ENCODE data around the gene CENPQ. TPM values are rescaled to one million over a fixed set of nuclear protein-coding genes. Genes with fewer than 3 reads are reported as not detected.

CENPQ gene
- total and polyA plus RNA-seq, 2 of the 13 experiments (the other 11 are each of a cell fraction or from before 2014, with no cell fraction given), result 9.1 to 20.1 TPM

GRCh38 chr6:49513153-49513989 is 50.2 kb downstream of the CENPQ start (continued):
- TF ChIP-seq ATAD3A (CRISPR knock-in tag; IDR thresholded peaks at IDR 0.05) (no peak), ZNF589 (CRISPR knock-in tag; conservative IDR thresholded peaks at IDR 0.05) (no peak), ZNF34 (CRISPR knock-in tag; IDR thresholded peaks at IDR 0.05; ENCODE audit: borderline replicate concordance) (no peak), NFKBIZ (CRISPR knock-in tag; IDR thresholded peaks at IDR 0.05) (no peak), ZBTB33 (CRISPR knock-in tag; IDR thresholded peaks at IDR 0.05) (no peak), ZXDC (CRISPR knock-in tag; IDR thresholded peaks at IDR 0.05) (no peak), THAP8 (CRISPR knock-in tag; IDR thresholded peaks at IDR 0.05; ENCODE audit: borderline replicate concordance) (no peak), DPF2 (CRISPR knock-in tag; IDR thresholded peaks at IDR 0.05; ENCODE audit: borderline replicate concordance, low read depth) (no peak), ATF7-NPFF (CRISPR knock-in tag; IDR thresholded peaks at IDR 0.05; ENCODE audit: low read depth) (no peak), AHR (CRISPR knock-in tag; IDR thresholded peaks at IDR 0.05) (no peak), ZBTB46 (CRISPR knock-in tag; IDR thresholded peaks at IDR 0.05; ENCODE audit: borderline replicate concordance) (no peak), NRL (CRISPR knock-in tag; IDR thresholded peaks at IDR 0.05; ENCODE audit: borderline replicate concordance) (no peak), NBN (conservative IDR thresholded peaks at IDR 0.05) (no peak), ZBTB34 (CRISPR knock-in tag; IDR thresholded peaks at IDR 0.05) (no peak), ZMAT3 (CRISPR knock-in tag; conservative IDR thresholded peaks at IDR 0.05) (no peak), PBX2 (CRISPR knock-in tag; IDR thresholded peaks at IDR 0.05) (no peak), SRSF9 (IDR thresholded peaks at IDR 0.05; ENCODE audit: borderline replicate concordance, insufficient read depth, low read depth, low read length, poor library complexity, severe bottlenecking) (no peak), PTBP1 (IDR thresholded peaks at IDR 0.05; ENCODE audit: low read depth, low read length, poor library complexity, severe bottlenecking) (no peak)
